HepG2 (cell line): Measurements from ENCODE around the gene ATG16L2. TPM values are rescaled to one million over a fixed set of nuclear protein-coding genes. Genes with fewer than 3 reads are reported as not detected.

Experiments used
- CBX1 ChIP-seq: IDR thresholded peaks from one replicate; pipeline ENCODE4 v1.6.1; 2016; ENCODE audit warnings: antibody characterized with exemption, low read depth
- FOSL1 ChIP-seq: sonication (generic); formaldehyde crosslinking; IDR thresholded peaks from 2 replicates; pipeline ENCODE4 v1.9.0; 2021; ENCODE audit warnings: missing genetic modification reagents, borderline replicate concordance
- HNF4G ChIP-seq, 2 experiments: sonication (generic) in 1 of 2; formaldehyde crosslinking in 1 of 2; IDR thresholded peaks; 2 replicates each; pipeline versions ENCODE4 v1.4.0 to v1.6.1; 2011 to 2020; ENCODE audit warnings: borderline replicate concordance in 2 of 2, low read depth in 2 of 2, mild to moderate bottlenecking in 2 of 2, low read length in 1 of 2, missing genetic modification reagents in 1 of 2, moderate library complexity in 1 of 2
- HOXD1 ChIP-seq: sonication (generic); formaldehyde crosslinking; IDR thresholded peaks from 2 replicates; pipeline ENCODE4 v1.5.0; 2020; ENCODE audit warnings: missing genetic modification reagents
- MIER2 ChIP-seq: IDR thresholded peaks from 2 replicates; pipeline ENCODE4 v1.6.1; 2016; ENCODE audit warnings: missing biosample characterization, missing genetic modification reagents
- MTA1 ChIP-seq: sonication (generic); formaldehyde crosslinking; IDR thresholded peaks from 2 replicates; pipeline ENCODE4 v1.4.0; 2020; ENCODE audit warnings: missing genetic modification reagents, mild to moderate bottlenecking, borderline replicate concordance
- MXD4 ChIP-seq: IDR thresholded peaks from 2 replicates; pipeline ENCODE4 v1.6.1; 2016; ENCODE audit warnings: mild to moderate bottlenecking, missing biosample characterization, missing genetic modification reagents
- NONO ChIP-seq, 2 experiments: fragments of 450-650 bp in 1 of 2; sonication (generic) in 1 of 2; formaldehyde crosslinking in 1 of 2; IDR thresholded peaks in 1 of 2; conservative IDR thresholded peaks in 1 of 2; 2 replicates each; pipeline versions ENCODE4 v1.6.1 to v1.8.0; 2017 to 2022; ENCODE audit warnings: mild to moderate bottlenecking in 1 of 2, missing genetic modification reagents in 1 of 2, moderate library complexity in 1 of 2
- NR2F1 ChIP-seq, 2 experiments: fragments of 450-650 bp in 1 of 2; formaldehyde crosslinking in 1 of 2; IDR thresholded peaks; 2 replicates each; pipeline versions ENCODE4 v1.5.0 to v1.6.1; 2016 to 2020; ENCODE audit warnings: mild to moderate bottlenecking in 1 of 2, missing compliant biosample characterization in 1 of 2, missing genetic modification reagents in 1 of 2, moderate library complexity in 1 of 2
- PHF21A ChIP-seq: sonication (generic); formaldehyde crosslinking; IDR thresholded peaks from 2 replicates; pipeline ENCODE4 v1.5.0; 2020; ENCODE audit warnings: mild to moderate bottlenecking, missing genetic modification reagents
- RAD51 ChIP-seq: fragments of 450-650 bp; IDR thresholded peaks from 2 replicates; pipeline ENCODE4 v1.6.1; 2016; ENCODE audit warnings: borderline replicate concordance
- REL ChIP-seq: sonication (generic); formaldehyde crosslinking; conservative IDR thresholded peaks from 2 replicates; pipeline ENCODE4 v1.8.0; 2022; ENCODE audit warnings: mild to moderate bottlenecking, missing genetic modification reagents, moderate library complexity
- SMARCC2 ChIP-seq: fragments of 450-650 bp; IDR thresholded peaks from 2 replicates; pipeline ENCODE4 v1.6.1; 2017; ENCODE audit warnings: antibody characterized with exemption, mild to moderate bottlenecking
- TRIM24 ChIP-seq: sonication (generic); formaldehyde crosslinking; IDR thresholded peaks from 2 replicates; pipeline ENCODE4 v1.8.0; 2022; ENCODE audit warnings: mild to moderate bottlenecking, missing genetic modification reagents
- YEATS2 ChIP-seq: sonication (generic); formaldehyde crosslinking; IDR thresholded peaks from 2 replicates; pipeline ENCODE4 v1.4.0; 2020; ENCODE audit warnings: missing genetic modification reagents, borderline replicate concordance
- ZBTB2 ChIP-seq: sonication (generic); formaldehyde crosslinking; IDR thresholded peaks from 2 replicates; pipeline ENCODE4 v1.8.0; 2022; ENCODE audit warnings: low read depth, missing genetic modification reagents
- ZBTB4 ChIP-seq: sonication (generic); formaldehyde crosslinking; IDR thresholded peaks from 2 replicates; pipeline ENCODE4 v1.4.0; 2020; ENCODE audit warnings: missing genetic modification reagents, mild to moderate bottlenecking, borderline replicate concordance
- ZHX1 ChIP-seq: sonication (generic); formaldehyde crosslinking; IDR thresholded peaks from 2 replicates; pipeline ENCODE4 v1.8.1; 2022; ENCODE audit warnings: low read depth, mild to moderate bottlenecking, missing genetic modification reagents
- ZNF124 ChIP-seq: sonication (generic); formaldehyde crosslinking; IDR thresholded peaks from 2 replicates; pipeline ENCODE4 v1.4.0; 2020; ENCODE audit warnings: missing genetic modification reagents
- ZNF616 ChIP-seq: sonication (generic); formaldehyde crosslinking; IDR thresholded peaks from 2 replicates; pipeline ENCODE4 v1.5.0; 2020; ENCODE audit warnings: low read depth, mild to moderate bottlenecking, missing genetic modification reagents
- polyA plus RNA-seq, 8 experiments: library from polyadenylated mRNA; depleted of rRNA in 3 of 8; stranded (reverse) in 7 of 8; unstranded in 1 of 8; fragments of >200 nt; fragmentation: Illumina TruSeq in 4 of 8; extraction: Trizol in 4 of 8; gene quantifications; 2 replicates each; pipeline versions ENCODE4 v1.2.1 to v1.2.3, GENCODE V29; 2011 to 2016; ENCODE audit warnings: low read depth in 4 of 8, missing spikeins in 1 of 8, mixed read lengths in 1 of 8; ENCODE audit not compliant: insufficient read depth in 1 of 8
- total RNA-seq, 5 experiments: library from RNA; depleted of rRNA; stranded (reverse); fragments of >200 nt; fragmentation: Illumina TruSeq; extraction: Trizol; gene quantifications; 2 replicates each; pipeline ENCODE4 v1.2.3, GENCODE V29; 2016; ENCODE audit warnings: low read depth in 1 of 5

Gene ATG16L2
- total and polyA plus RNA-seq, 2 of the 13 experiments (the other 11 are each of a cell fraction or from before 2014, with no cell fraction given) = 6.2 to 14.8 TPM

GRCh38 chr11:72787216-72788104, 26.8 kb upstream of the ATG16L2 start (continued):
- peak; percentile 72; the same call in 1 of the 2 replicates for TF ChIP-seq MTA1 (CRISPR knock-in tag)
- TF ChIP-seq PHF21A (CRISPR knock-in tag) = peak; percentile 87
- TF ChIP-seq MIER2 (CRISPR knock-in tag) = no peak
- no peak for TF ChIP-seq ZHX1
- TF ChIP-seq ZBTB2 (CRISPR knock-in tag) = no peak
- no peak for TF ChIP-seq HOXD1 (CRISPR knock-in tag)
- no peak for TF ChIP-seq NONO (IDR thresholded peaks at IDR 0.05)
- peak; percentile 61 for TF ChIP-seq NONO (CRISPR knock-in tag; conservative IDR thresholded peaks at IDR 0.05)
- TF ChIP-seq ZNF616 (CRISPR knock-in tag) = no peak
- TF ChIP-seq CBX1 = no peak
- peak; percentile 86 for TF ChIP-seq HNF4G (IDR thresholded peaks at IDR 0.05; ENCODE audit: borderline replicate concordance, low read depth, low read length)
- no peak for TF ChIP-seq HNF4G (CRISPR knock-in tag; IDR thresholded peaks at IDR 0.05; ENCODE audit: borderline replicate concordance, low read depth)
- TF ChIP-seq TRIM24 (CRISPR knock-in tag) = no peak
- no peak for TF ChIP-seq FOSL1
- TF ChIP-seq REL (CRISPR knock-in tag) = no peak
- TF ChIP-seq MXD4 (CRISPR knock-in tag) = no peak; the same call in 1 of the 2 replicates
- no peak for TF ChIP-seq RAD51
- TF ChIP-seq ZBTB4 = no peak
- 0 out of 2 replicates have a peak, but pooled peaks have one; percentile 15 for TF ChIP-seq ZNF124 (CRISPR knock-in tag)
- peak; percentile 52; the same call in 1 of the 2 replicates for TF ChIP-seq YEATS2 (CRISPR knock-in tag)
- TF ChIP-seq NR2F1 (CRISPR knock-in tag; IDR thresholded peaks at IDR 0.05) = peak; percentile 20 to 59; a peak in 2 of 4 replicates
- no peak for TF ChIP-seq SMARCC2
